OCI-LY7 (cell line): ENCODE measurements around the gene OBSL1. TPM values are rescaled to one million over a fixed set of nuclear protein-coding genes. Genes with fewer than 3 reads are reported as not detected.

ENCODE experiments used
- BruUV-seq: library from RNA; stranded (reverse); fragments of 400-500 nt; replicated peaks from 2 replicates; lab custom pipeline; 2021; lab: Mats Ljungman, UMichigan
- CTCF ChIA-PET: fragments of 300-600 bp; sonication (Branson Sonifier 250); formaldehyde crosslinking; loops from one replicate; lab custom pipeline; 2022; ENCODE audit warnings: antibody characterized with exemption; ENCODE audit not compliant: unreplicated experiment; lab: Charles Lee
- POLR2A ChIA-PET: fragments of 300-600 bp; sonication (Branson Sonifier 250); formaldehyde crosslinking; loops from one replicate; lab custom pipeline; 2022; ENCODE audit warnings: antibody characterized with exemption; lab: Charles Lee
- DNase-seq: peaks from one replicate; pipeline ENCODE4 v3.0.0-alpha.2; 2015; ENCODE audit warnings: low spot score
- H2AFZ ChIP-seq: fragments of 200-600 bp; sonication (generic), shearing (Covaris generic); 2 replicates; pipeline ENCODE4 v1.6.1; 2014; ENCODE audit warnings: mild to moderate bottlenecking, antibody characterized with exemption, low read length, moderate library complexity
- H3K27ac ChIP-seq: fragments of 200-600 bp; sonication (generic); 2 replicates; pipeline ENCODE4 v1.5.1; 2014; ENCODE audit warnings: mixed run types, low read depth, mild to moderate bottlenecking, moderate library complexity, low read length, inconsistent platforms; ENCODE audit not compliant: poor library complexity, severe bottlenecking
- H3K36me3 ChIP-seq: fragments of 200-600 bp; sonication (generic); 2 replicates; pipeline ENCODE4 v1.6.1; 2014; ENCODE audit warnings: mild to moderate bottlenecking, antibody characterized with exemption, low read length, moderate library complexity, mixed read lengths; ENCODE audit not compliant: insufficient read depth
- H3K4me1 ChIP-seq: fragments of 200-600 bp; sonication (generic); 2 replicates; pipeline ENCODE4 v1.5.1; 2014; ENCODE audit warnings: mild to moderate bottlenecking, low read length; ENCODE audit not compliant: insufficient read depth, poor library complexity, severe bottlenecking
- H3K4me2 ChIP-seq: fragments of 200-600 bp; sonication (generic); 2 replicates; pipeline ENCODE4 v1.6.1; 2014; ENCODE audit warnings: mild to moderate bottlenecking, low read length
- H3K4me3 ChIP-seq: fragments of 200-600 bp; sonication (generic); 2 replicates; pipeline ENCODE4 v1.5.1; 2014; ENCODE audit warnings: mild to moderate bottlenecking, low read depth, low read length; ENCODE audit not compliant: poor library complexity, severe bottlenecking
- H3K79me2 ChIP-seq: fragments of 200-600 bp; sonication (generic); 2 replicates; pipeline ENCODE4 v1.6.1; 2016; ENCODE audit warnings: low read depth, mild to moderate bottlenecking, low read length, moderate library complexity, mixed read lengths; ENCODE audit not compliant: insufficient read depth
- H3K9me2 ChIP-seq: fragments of 200-600 bp; sonication (generic); 2 replicates; pipeline ENCODE4 v1.6.1; 2016; ENCODE audit warnings: mild to moderate bottlenecking, low read length, mixed read lengths; ENCODE audit not compliant: insufficient read depth
- H3K9me3 ChIP-seq: fragments of 200-600 bp; sonication (generic); 2 replicates; pipeline ENCODE4 v1.6.1; 2014; ENCODE audit warnings: mild to moderate bottlenecking, mixed run types, low read length, mixed read lengths
- H4K20me1 ChIP-seq: fragments of 200-600 bp; sonication (generic); 2 replicates; pipeline ENCODE4 v1.6.1; 2014; ENCODE audit warnings: mild to moderate bottlenecking, antibody characterized with exemption, low read length, moderate library complexity, mixed read lengths; ENCODE audit not compliant: insufficient read depth
- CTCF ChIP-seq: fragments of 200-600 bp; sonication (generic); conservative IDR thresholded peaks from 2 replicates; pipeline ENCODE4 v1.5.1; 2014; ENCODE audit warnings: mild to moderate bottlenecking, antibody characterized with exemption, low read length, moderate library complexity, mixed read lengths
- EZH2phosphoT487 ChIP-seq: fragments of 200-600 bp; sonication (generic); IDR thresholded peaks from 2 replicates; pipeline ENCODE4 v1.6.1; 2018; ENCODE audit warnings: low read depth, borderline replicate concordance, mild to moderate bottlenecking, mixed run types, antibody characterized with exemption, low read length, moderate library complexity, mixed read lengths
- intact Hi-C: fragments of 100-400 bp; cut with micrococcal nuclease; formaldehyde crosslinking; loops from one replicate; pipeline ENCODE4 v1.10.0; 2022; ENCODE audit not compliant: unreplicated experiment
- total RNA-seq, 2 experiments: library from RNA; depleted of rRNA in 1 of 2; stranded (reverse); fragments of >200 nt in 1 of 2; shearing (Covaris generic) in 1 of 2; gene quantifications; 2 replicates each; pipeline ENCODE4 v1.2.3, GENCODE V29; 2014 to 2022

The OBSL1 gene
- total RNA-seq, 2 experiments from 2014 or later = 0.25 TPM; not detected in 1

- intact Hi-C loops = no loop called here
- peaks cover 17% of the 10 kb centered on the region; the same call in 1 of the 2 replicates for H3K36me3 ChIP-seq
- H3K27ac ChIP-seq = no peak overlapping the region
- no peak overlapping the region for H3K4me3 ChIP-seq
- DNase-seq = no peak
- no TSS peak for BruUV-seq
- H3K4me2 ChIP-seq = no peak overlapping the region
- no peaks in the 10 kb centered on the region for H3K9me2 ChIP-seq
- no peaks in the 10 kb centered on the region for H3K9me3 ChIP-seq
- POLR2A ChIA-PET = no interaction called here
- TF ChIP-seq CTCF = no peak
- TF ChIP-seq EZH2phosphoT487 = no peak
- H3K4me1 ChIP-seq = peaks cover 6% of the 10 kb centered on the region
- no peaks in the 10 kb centered on the region for H3K79me2 ChIP-seq
- H4K20me1 ChIP-seq = no peaks in the 10 kb centered on the region
- H2AFZ ChIP-seq = no peak overlapping the region
- CTCF ChIA-PET = interaction anchor here (0.6 kb wide), 1 partner anchor 1209 kb away, joined by 3 read pairs; no protein-coding TSS in a partner anchor
These were observed 43.7 kb upstream of the OBSL1 start for GRCh38 chr2:219615036-219615435.

GRCh38 chr2:219614076-219614860 lies 42.9 kb upstream of the OBSL1 start:
- Histone ChIP-seq H3K4me1 (peaks cover 6% of the 10 kb centered on the region), H3K4me3 (no peak overlapping the region), H4K20me1 (no peaks in the 10 kb centered on the region), H3K4me2 (no peak overlapping the region), H3K9me2 (no peaks in the 10 kb centered on the region), H3K79me2 (no peaks in the 10 kb centered on the region), H2AFZ (no peak overlapping the region), H3K27ac (no peak overlapping the region), H3K9me3 (no peaks in the 10 kb centered on the region), H3K36me3 (peaks cover 17% of the 10 kb centered on the region; the same call in 1 of the 2 replicates)
- CTCF ChIA-PET = interaction anchor here (0.6 kb wide), 1 partner anchor 1208 kb away, joined by 3 read pairs; no protein-coding TSS in a partner anchor
- POLR2A ChIA-PET = no interaction called here
- no TSS peak for BruUV-seq
- TF ChIP-seq EZH2phosphoT487 (no peak), CTCF (no peak)
- intact Hi-C loops = no loop called here
- DNase-seq = no peak
